ENCODE measurements around the gene UNC5C.

The UNC5C gene

DNA sequence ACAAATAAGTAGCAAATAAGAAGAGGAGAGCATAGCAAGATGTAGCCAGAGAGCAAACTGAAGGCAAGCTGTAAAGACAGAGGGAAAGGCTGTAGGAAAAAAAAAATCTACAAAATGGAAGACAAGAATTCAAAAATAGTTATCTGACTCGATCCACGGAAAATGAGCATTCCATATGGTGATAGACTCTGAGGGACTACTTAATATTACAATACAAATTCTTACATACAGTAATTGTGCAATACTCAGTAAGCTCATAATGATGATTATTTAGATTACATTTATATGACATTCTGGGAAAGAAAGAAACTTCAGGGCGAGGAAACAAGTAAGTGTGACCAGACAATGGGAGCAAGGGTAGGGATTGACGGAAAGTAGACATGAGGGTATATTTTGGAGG lies 102.6 kb downstream of the UNC5C start:
- no peak for FAIRE-seq

- FAIRE-seq: no peak
Observed at GRCh38 chr4:95445251-95445650, 103.5 kb downstream of the UNC5C start.

- FAIRE-seq: no peak
Observed at GRCh38 chr4:95444812-95445211, 104.0 kb downstream of the UNC5C start.

DNA sequence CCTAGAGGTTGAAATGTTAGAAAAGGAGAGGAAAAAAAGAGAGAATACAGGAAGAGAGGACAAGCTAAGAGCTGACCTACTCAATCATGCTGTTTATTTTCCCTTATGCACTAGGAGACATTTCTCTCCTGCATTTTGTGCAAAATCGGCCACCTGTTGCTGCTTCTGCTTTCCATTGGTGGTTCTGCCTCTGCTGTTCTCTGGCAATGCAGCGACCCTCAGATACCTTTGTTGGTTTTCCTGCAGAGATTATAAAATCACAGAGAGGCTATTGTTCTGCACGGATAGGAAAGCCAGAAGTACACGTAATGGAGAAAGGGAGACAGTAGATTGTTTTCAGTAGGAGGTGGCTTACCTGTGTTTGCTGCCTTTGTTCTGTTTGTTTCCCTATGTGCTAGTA lies 108.9 kb downstream of the UNC5C start:
- FAIRE-seq: no peak

- FAIRE-seq: no peak
Observed at GRCh38 chr4:95439071-95439470, 109.7 kb downstream of the UNC5C start.

GRCh38 chr4:95432466-95432865 lies 116.3 kb downstream of the UNC5C start:
- FAIRE-seq: no peak

GRCh38 chr4:95431678-95432077 lies 117.1 kb downstream of the UNC5C start:
- FAIRE-seq: no peak

DNA sequence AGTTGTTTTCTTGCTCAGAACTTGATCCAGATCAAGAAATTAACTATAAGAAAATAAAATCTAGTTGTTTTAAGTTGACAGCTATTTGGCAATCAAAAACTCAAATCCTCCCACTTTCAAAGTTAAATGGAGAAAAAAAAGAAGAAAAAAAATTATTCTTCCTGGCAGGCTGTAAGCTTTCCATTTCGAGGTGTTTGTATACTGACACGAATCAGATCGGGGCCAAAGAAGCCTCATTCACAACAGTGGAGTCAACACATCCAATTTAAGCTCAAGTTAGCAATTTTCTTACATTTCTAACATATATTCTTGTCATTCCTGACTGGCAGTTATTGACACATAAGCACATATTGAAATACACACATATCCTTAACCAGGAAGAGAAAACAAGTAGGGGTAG lies 119.4 kb downstream of the UNC5C start:
- FAIRE-seq: no peak

DNA sequence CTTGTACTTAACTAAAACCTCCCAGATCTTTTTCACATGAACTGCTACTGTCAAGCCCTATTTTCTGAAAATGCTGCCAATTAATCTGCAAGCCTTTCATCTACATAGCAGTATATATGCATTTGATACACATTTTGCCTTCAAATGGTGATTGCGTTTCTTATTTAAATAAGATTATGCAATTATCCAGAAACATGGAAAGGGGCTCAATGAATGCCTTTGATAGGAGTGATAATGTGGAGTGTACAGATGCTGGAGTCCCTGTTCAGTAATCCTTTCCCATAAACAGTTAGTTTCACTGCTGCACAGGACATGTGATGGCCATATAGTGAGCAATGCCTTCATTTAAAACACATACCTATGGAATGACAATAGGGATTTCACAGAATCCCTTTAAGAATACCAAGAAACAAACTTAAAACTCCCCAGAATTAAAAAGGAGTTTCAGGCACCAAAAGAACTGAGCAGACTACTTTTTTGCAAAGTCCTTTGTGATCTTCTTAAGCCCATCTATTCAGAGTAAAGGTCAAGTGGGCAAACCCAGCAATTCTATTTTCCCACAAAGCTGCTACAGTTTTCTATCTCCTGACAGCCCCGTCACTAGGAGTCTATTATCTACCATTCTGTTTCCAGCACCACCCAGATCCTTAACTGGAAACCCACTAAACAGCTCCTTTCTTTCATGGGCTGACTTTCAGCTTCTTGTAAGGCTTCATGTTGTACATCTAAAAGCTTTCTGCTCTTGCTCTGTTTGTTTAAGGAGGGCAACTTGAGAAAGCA lies 120.3 kb downstream of the UNC5C start:
- no peak for FAIRE-seq

DNA sequence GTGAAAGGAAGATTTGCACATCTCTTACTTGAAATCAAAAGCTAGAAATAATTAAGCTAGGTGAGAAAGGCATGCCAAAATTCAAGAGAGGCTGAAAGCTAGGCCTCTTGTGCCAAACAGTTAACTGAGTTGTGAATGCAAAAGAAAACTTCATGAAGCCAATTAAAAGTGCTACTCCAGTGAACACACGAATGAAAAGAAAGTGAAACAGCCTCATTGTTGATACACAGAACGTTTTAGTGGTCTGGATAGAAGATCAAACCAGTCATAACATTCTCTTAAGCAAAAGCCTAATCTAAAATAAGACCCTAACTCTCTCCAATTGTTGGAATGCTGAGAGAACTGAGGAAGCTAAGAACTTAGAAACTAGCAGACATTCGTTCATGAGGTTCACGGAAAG lies 122.3 kb downstream of the UNC5C start:
- FAIRE-seq: no peak

GRCh38 chr4:95422436-95422835 lies 126.3 kb downstream of the UNC5C start:
- FAIRE-seq: no peak

- FAIRE-seq: no peak
Observed at GRCh38 chr4:95421869-95422268, 126.9 kb downstream of the UNC5C start.

- no peak for FAIRE-seq
Observed at GRCh38 chr4:95417531-95417930, 131.2 kb downstream of the UNC5C start.

DNA sequence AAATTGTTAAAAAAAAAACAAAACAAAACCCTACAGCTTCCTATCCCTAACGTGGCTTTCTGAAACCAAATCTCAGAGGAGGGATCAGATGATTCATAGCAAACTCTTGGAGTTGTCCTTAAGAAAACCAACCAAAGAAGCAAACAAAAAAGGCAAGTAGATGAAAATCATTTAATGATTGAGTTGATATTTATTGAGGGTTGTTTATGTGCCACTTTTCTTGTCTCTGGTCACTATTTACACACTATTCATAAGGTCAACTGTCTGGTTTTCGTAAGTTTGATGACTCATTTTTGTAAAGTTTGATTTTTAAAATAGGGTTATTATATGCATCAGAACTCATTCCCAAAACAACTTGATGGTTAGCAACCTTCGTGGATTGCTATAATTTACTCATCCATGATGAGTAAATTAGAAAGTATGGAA lies 133.4 kb downstream of the UNC5C start:
- FAIRE-seq: peak; percentile 72

DNA sequence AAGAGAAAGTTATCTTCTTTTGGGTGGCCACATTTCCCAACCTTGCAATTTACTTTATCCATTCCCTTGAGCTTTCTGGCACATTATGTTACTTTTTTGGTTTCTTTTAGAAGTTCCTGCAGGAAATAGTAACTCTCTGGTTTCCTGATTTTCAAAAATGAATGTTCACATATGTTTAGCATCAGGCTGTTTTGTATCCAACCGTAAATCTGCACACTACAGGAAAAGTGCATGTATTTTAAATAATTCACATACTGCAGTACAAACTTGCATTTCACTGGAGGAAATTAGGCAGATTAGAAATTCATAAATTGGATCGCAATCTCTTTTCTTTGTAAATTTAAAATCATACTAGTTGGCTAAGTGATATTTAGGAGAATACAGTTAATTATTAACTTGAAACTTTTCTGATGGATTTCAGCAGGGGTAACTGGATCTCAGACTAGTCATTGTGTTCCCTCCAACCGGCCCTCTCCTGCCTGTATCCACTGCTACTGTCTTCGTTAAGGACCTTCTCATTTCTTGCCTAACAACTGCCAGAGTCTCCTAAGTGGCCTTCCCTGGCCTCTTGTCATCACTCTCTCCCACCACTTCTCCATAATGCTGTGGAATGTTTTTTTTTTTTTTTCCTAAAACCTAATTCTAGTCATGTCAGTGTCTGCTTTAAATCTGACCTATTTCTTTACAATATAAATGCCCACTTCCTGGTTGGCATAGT lies 137.2 kb downstream of the UNC5C start:
- FAIRE-seq: no peak

- FAIRE-seq: no peak
Observed at GRCh38 chr4:95410387-95410977, 138.3 kb downstream of the UNC5C start.

- no peak for FAIRE-seq
Observed at GRCh38 chr4:95409750-95410149, 139.0 kb downstream of the UNC5C start.

DNA sequence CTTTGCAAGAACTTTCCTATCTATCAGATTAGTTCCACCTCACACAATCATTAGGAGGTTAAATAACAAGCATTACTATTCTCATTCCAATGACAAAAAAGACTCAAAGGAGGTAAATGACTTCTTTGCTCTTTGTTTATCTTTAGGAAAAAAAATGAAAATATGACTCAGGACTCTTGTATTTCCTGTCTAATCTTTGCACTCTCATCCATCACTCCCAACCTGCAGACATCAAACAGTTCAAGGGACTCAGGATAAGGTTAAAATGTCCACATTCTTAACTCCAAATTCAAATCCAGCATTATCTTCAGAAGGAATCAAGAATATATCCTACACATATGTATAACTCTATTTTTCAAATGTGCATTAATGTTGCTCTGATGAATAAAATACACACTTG lies 139.6 kb downstream of the UNC5C start:
- FAIRE-seq: no peak

DNA sequence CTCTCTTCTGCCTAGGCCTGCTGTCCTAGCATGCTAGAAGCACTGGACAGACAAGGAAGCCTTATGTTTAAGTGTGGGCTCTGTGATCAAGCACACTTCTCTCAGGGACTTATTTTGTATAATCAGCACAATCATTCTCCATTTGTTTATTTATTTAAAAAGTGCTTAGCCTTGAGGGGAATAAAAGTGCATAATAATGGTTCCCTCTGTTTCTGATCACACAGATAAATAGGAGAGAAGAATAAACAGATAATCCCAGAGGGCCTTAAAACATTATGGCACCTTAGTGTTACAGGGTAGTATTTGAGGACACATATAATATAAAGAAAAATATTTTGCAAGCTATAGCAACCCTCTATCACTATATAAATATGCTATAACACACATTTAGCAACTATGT lies 146.5 kb downstream of the UNC5C start:
- FAIRE-seq: no peak

DNA sequence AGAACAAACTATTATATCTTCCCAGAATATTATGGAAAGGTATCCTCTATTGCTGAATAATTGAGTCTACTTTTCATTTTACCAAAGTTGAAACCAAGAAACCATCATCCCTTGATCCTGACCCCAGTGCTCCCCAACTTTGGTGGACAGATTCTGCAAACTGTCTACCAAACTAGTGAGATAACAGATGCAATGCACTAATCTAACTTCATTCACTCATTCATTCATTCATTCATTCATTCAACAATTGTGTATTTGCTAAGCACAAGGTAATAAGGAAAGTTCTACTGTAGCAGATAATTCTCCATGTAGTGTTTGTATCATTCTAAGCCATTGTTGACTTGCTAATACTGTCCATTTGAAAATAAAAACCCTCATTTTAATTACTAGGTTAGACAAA lies 150.6 kb downstream of the UNC5C start:
- FAIRE-seq: no peak

DNA sequence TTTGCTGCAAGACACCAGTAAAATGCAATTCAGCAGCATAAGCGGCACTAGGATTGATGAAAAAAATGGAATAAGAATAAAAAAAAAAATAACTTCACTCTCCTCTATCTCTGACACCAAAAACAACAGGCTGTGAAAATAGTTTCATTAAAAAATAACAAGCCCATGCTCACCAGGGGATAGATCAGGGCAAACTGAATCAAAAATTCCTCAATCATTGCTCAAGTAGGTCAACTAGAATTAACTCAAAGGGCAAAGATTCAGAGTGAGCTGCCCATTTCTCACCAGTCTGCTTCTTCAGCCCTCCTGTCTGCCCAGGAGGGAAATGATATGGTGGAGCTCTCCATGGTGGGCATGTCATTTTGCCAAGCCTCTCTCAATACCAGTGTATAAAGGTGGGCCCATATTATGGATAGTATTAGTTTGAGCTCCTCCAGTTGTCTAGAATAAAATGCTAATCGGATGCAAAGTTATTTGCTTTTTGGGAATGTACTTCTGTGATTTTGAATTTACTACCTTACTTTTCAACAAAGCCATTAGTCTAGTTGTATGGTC lies 153.9 kb downstream of the UNC5C start:
- no peak for FAIRE-seq

- FAIRE-seq: no peak
Observed at GRCh38 chr4:95393821-95394220, 155.0 kb downstream of the UNC5C start.

GRCh38 chr4:95388911-95389310 lies 159.9 kb downstream of the UNC5C start:
- no peak for FAIRE-seq

DNA sequence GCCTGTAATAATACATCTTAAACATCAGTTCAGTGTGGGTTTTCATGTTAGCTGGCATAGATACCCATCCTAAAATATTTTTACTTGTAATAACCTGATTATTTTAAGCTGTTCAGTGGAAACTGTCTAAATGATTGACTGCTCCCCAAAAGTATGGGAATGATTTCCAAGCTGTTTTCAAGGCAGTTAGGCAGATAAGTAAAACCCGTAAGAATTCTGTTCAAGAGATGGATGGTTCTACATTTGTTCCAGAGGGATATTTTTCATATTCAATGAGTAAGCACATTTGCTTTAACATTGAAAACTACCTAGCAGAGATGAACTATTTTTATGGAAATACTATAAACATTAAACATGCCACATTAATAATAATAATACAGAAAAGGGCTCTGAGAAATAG lies 161.1 kb downstream of the UNC5C start:
- FAIRE-seq: no peak
